Inflammatory macrophage (primary cell): ENCODE results near the gene EARS2.
A peak's percentile ranks its signal among the peaks of the same experiment; 100 is the strongest.
"Not testable (repeated sequence)": the region's sequence is repeated elsewhere in the genome, so short reads cannot be mapped to it uniquely, and the experiment has no call there.

Experiments used
- DNase-seq, 2 donors: peaks; one replicate each; pipeline ENCODE4 v3.0.0-alpha.2; 2020 to 2022

The EARS2 gene

GRCh38 chr16:23524886-23525285 lies 32.3 kb downstream of the EARS2 start:
- no peak for DNase-seq

- DNase-seq, result no peak
Observed at GRCh38 chr16:23523876-23524385, 33.2 kb downstream of the EARS2 start.

- peak in 1 of 2 donors; percentile 37 for DNase-seq
Observed at GRCh38 chr16:23523321-23523720, 33.8 kb downstream of the EARS2 start.

- no peak for DNase-seq
Observed at GRCh38 chr16:23521965-23522364, 35.2 kb downstream of the EARS2 start.

- DNase-seq, result peak; percentile 56 to 85
Observed at GRCh38 chr16:23521037-23521743, 36.0 kb downstream of the EARS2 start.

- DNase-seq, result peak; percentile 60 to 70
Observed at GRCh38 chr16:23520500-23520899, 36.6 kb downstream of the EARS2 start.

GRCh38 chr16:23519282-23519681 lies 37.9 kb downstream of the EARS2 start:
- DNase-seq, result no peak

GRCh38 chr16:23518435-23518891 lies 38.7 kb downstream of the EARS2 start:
- peak; percentile 77 to 90 for DNase-seq

- DNase-seq, result peak; percentile 29 to 47
Observed at GRCh38 chr16:23516366-23517137, 40.6 kb downstream of the EARS2 start.

- DNase-seq, result no peak
Observed at GRCh38 chr16:23515881-23516280, 41.3 kb downstream of the EARS2 start.

GRCh38 chr16:23514381-23515152 lies 42.6 kb downstream of the EARS2 start:
- DNase-seq, result no peak

- no peak for DNase-seq
Observed at GRCh38 chr16:23512168-23512695, 44.9 kb downstream of the EARS2 start.

- DNase-seq, result no peak
Observed at GRCh38 chr16:23511731-23512130, 45.4 kb downstream of the EARS2 start.

GRCh38 chr16:23510915-23511270 lies 46.3 kb downstream of the EARS2 start:
- DNase-seq, result not testable (repeated sequence)

GRCh38 chr16:23510164-23510914 lies 46.8 kb downstream of the EARS2 start, which contains the start of gene GGA2:
TSS of gene GGA2 (minus strand) at chr16:23510494. CDS start at chr16:23510411, 83 bp downstream.
- DNase-seq, result peak; percentile 76 to 85

- DNase-seq, result peak; percentile 26 to 37
Observed at GRCh38 chr16:23509782-23510163, 47.4 kb downstream of the EARS2 start.

GRCh38 chr16:23509441-23509754 lies 47.8 kb downstream of the EARS2 start:
- no peak for DNase-seq

- no peak for DNase-seq
Observed at GRCh38 chr16:23508589-23509440, 48.3 kb downstream of the EARS2 start.

GRCh38 chr16:23506606-23506994 lies 50.5 kb downstream of the EARS2 start:
- DNase-seq, result no peak

GRCh38 chr16:23505671-23506605 lies 51.2 kb downstream of the EARS2 start:
- no peak for DNase-seq
